ENCODE data around the gene P3H3.
A peak's percentile ranks its signal among the peaks of the same experiment; 100 is the strongest.
"Not testable (repeated sequence)": the region's sequence is repeated elsewhere in the genome, so short reads cannot be mapped to it uniquely, and the experiment has no call there.

P3H3 gene

GRCh38 chr12:6867413-6868210, 39.4 kb downstream of the P3H3 start, which contains the start of gene TPI1:
Gene TPI1, plus strand, starts transcription at chr12:6867531. Its CDS starts 36 bp downstream, at chr12:6867567.
- peak; percentile 91 for DNase-seq

- peak; percentile 49 for DNase-seq
Observed at GRCh38 chr12:6868211-6869048, 40.2 kb downstream of the P3H3 start.

DNA sequence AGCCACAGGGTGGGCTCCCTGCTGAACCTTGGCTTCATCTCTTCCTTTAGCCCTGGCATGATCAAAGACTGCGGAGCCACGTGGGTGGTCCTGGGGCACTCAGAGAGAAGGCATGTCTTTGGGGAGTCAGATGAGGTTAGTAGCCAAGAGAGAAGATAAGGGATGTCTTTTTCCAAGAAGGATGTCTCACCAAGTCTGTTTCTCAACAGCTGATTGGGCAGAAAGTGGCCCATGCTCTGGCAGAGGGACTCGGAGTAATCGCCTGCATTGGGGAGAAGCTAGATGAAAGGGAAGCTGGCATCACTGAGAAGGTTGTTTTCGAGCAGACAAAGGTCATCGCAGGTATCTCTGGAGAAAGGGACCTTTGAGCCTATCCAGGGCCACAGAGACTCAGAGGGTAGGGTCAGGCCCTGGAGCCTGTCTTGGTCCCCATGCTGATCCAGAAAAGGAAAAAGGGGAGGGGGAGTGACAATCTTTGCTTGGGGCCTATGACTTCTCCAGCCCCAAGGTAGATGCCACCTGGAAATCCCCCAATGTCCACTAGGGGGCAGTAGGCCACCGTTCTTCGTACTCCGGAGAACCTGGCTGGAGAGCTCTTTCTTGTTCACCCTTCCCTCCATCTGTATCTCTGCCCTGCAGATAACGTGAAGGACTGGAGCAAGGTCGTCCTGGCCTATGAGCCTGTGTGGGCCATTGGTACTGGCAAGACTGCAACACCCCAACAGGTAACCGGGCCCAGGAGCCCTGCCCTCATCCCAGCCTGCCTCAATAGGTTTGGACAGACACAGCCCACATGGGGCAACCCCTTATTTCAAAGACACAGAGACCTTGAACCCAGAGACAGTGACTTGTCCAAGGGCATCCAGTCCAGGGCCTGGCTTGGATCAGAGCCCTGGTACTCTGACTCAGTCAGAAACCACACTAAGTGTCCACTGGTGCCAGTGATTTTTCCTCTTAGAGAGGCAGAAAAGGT, 41.1 kb downstream of the P3H3 start:
- DNase-seq = peak; percentile 83

- DNase-seq = not testable (repeated sequence)
Observed at GRCh38 chr12:6870304-6870703, 42.1 kb downstream of the P3H3 start.

DNA sequence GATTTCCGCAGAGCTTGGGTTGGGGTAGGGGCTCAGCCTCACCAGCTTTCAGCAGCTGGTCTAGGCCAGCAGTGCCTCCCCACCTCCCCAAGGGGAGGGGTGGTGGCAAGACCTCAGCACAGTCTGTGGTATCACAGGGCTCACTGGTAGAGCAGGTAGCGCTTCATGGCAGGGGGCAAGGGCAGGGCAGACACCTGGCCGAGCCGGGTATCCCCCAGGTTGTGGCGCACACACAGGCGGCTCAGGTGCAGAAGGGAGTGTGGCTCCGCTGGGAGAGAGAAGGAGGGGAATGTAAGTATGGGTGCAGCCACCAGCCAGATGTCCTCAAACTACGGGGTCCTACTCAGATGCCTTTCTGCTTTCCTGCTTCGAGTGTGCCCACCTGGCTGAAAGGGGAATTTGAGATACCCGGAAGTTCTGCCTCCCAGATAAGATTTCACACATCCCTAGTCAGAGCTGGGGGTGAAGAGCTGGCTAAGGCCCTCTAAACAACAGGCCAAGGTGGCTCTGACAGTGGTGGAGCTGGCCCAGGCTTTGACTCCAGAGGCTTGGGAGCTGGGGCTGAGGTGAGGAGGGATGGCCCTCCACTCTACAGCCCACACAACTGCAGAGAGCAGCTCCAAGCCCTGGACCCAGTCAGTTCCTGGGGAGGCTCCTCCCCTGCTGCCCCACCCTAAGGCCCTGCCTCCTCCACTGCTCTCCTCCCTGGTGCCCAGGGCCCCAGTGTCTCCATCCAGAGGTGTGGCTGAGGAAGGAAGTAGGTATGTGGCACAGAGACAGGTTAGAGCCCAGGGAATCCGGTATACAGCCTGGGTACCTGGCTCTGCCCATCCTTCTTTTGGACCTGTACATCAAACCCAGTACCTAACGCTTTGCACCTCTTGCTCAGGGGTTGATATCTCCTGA, 43.1 kb downstream of the P3H3 start:
- DNase-seq = no peak

- peak; percentile 91 for DNase-seq
Observed at GRCh38 chr12:6872073-6873048, 44.2 kb downstream of the P3H3 start.

- peak; percentile 98 for DNase-seq
Observed at GRCh38 chr12:6873094-6874014, 45.1 kb downstream of the P3H3 start, which contains the start of gene SPSB2. Gene SPSB2, minus strand, starts transcription at chr12:6873303. Its CDS starts 402 bp downstream, at chr12:6872901.

DNA sequence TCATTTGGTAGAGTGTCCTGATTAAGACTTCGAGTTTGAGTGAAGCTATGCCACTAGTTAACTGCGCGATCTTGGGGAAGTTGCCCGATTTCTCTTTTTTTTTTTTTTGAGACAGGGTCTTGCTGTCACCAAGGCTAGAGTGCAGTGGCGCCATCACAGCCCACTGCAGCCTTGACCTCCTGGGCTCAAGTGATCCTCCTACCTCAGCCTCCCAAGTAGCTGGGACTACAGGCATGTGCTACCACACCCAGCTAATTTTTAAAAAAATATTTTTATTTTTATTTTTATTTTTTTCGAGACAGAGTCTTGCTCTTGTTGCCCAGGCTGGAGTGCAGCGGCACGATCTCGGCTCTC, 45.8 kb downstream of the P3H3 start:
- not testable (repeated sequence) for DNase-seq

DNA sequence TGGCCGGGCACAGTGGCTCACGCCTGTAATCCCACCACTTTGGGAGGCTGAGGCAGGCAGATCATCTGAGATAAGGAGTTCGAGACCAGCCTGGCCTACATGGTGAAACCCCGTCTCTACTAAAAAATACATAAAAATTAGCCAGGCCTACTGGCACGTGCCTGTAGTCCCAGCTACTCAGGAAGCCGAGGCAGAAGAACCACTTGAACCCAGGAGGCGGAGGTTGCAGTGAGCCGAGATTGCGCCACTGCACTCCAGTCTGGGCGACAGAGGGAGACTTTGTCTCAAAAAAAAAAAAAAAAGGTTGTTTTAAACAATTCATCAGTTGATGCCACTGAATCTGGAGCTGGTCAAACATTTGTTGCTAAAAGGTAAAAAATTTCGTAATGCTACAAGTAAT, 51.6 kb downstream of the P3H3 start:
- DNase-seq = not testable (repeated sequence)

DNA sequence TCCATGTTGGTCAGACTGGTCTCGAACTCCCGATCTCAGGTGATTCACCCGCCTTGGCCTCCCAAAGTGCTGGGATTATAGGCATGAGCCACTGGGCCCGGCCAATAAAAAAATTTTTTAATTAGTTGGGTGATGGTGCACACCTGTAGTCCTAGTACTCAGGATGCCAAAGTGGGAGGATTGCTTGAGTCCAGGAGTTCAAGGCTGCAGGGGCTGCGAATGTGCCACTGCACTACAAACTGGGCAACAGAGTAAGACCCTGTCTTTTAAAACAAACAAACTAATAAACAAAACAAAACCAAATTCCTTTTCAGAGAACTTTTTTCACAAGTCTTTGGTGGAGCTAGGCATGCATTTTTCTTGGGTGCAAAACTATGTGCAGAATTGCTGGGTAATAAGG, 55.0 kb downstream of the P3H3 start:
- no peak for DNase-seq

DNA sequence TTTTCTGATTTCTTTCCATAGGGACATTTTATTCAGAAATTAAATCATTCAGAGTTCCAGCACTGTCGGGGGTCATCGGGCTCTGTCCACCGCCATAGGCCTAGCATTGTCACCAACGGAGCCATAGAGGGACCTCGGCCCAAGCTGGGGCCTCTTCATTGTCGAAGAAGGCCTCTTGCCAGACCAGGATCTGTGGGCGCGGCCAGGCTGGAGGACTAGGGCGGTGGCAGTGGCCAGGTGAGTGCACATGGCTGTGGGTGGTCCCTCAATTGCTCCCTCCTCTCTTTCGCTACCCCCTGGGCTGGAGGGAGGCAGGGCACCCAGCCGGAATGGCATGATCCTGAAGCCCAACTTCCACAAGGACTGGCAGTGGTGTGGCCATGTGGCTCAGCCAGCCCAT, 55.5 kb downstream of the P3H3 start:
- no peak for DNase-seq

DNA sequence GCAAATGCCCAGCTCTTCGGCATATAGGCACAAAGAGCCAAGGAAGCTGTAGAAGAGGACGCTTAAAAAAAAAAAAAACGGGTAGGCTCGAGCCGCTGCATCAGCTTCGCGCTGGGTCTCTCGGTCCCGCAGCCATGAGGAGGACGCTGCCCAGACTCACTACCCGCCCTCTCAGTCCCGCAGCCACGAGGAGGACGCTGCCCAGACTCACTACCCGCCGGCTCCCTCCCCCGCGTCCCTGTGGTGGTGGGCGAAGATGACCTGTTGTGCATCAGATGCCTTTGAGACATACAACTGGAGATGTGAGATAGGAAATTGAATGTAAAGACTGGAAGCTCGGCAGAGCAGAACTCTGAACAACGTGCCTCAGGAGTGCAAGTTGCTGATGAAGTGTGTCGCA, 56.3 kb downstream of the P3H3 start:
- DNase-seq = no peak

DNA sequence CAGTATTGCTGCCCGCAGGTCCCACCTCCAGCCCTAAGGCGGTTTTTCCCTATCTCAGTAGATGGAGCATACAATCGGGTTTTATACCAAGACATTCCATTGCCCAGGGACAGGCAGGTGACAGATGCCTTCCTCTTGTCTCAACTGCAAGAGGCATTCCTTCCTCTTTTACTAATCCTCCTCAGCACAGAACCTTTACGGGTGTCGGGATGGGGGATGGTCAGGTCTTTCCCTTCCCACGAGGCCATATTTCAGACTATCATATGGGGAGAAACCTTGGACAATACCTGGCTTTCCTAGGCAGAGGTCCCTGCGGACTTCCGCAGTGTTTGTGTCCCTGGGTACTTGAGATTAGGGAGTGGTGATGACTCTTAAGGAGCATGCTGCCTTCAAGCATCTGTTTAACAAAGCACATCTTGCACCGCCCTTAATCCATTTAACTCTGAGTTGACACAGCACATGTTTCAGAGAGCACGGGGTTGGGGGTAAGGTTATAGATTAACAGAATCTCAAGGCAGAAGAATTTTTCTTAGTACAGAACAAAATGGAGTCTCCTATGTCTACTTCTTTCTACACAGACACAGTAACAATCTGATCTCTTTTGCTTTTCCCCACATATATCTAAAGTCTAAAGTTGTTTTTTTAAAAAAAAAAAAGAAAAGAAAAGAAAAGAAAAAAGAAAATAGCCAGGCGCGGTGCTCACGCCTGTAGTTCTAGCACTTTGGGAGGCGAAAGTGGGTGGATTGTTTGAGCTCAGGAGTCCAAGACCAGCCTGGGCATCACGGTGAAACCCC, 58.2 kb downstream of the P3H3 start:
- not testable (repeated sequence) for DNase-seq

- DNase-seq = no peak
Observed at GRCh38 chr12:6887460-6887859, 59.3 kb downstream of the P3H3 start.

GRCh38 chr12:6888360-6888759, 60.2 kb downstream of the P3H3 start:
- no peak for DNase-seq

DNA sequence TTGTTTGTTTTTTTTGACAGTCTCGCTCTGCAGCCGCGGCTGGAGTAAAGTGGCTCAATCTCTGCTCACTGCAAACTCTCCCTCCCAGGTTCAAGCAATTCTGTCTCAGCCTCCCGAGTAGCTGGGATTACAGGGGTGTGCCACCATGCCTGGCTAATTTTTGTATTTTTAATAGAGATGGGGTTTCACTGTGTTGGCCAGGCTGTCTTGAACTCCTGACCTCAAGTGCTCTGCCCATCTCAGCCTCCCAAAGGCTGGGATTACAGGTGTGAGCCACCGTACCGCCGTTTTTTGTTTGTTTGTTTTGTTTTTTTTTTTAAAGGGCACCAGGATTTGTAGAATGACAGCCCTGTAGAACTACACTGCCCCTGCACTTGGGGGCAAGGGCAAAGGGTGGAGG, 60.6 kb downstream of the P3H3 start:
- DNase-seq = not testable (repeated sequence)

Data from right hindlimb (tissue), 1 donor.